ENCODE data around the gene ECM1. TPM values are rescaled to one million over a fixed set of nuclear protein-coding genes. Genes with fewer than 3 reads are reported as not detected.
A peak's percentile ranks its signal among the peaks of the same experiment; 100 is the strongest.

ECM1 gene
- total and polyA plus RNA-seq, 7 donors, result 1.8 to 8.5 (median 3.6) TPM

DNA sequence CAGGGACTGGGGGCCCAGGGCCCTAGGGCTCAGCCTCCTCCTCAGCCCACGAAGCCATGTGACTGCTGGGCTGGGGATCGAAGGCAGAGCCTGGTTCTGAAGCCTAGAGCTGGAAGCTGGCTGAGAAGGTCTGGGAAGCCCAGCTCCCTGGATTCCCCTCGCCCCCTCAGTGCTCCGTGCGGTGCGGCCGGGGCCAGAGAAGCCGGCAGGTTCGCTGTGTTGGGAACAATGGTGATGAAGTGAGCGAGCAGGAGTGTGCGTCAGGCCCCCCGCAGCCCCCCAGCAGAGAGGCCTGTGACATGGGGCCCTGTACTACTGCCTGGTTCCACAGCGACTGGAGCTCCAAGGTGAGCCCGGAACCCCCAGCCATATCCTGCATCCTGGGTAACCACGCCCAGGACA is 50.4 kb downstream of the ECM1 start:
- TF ChIP-seq, protein P1, sequence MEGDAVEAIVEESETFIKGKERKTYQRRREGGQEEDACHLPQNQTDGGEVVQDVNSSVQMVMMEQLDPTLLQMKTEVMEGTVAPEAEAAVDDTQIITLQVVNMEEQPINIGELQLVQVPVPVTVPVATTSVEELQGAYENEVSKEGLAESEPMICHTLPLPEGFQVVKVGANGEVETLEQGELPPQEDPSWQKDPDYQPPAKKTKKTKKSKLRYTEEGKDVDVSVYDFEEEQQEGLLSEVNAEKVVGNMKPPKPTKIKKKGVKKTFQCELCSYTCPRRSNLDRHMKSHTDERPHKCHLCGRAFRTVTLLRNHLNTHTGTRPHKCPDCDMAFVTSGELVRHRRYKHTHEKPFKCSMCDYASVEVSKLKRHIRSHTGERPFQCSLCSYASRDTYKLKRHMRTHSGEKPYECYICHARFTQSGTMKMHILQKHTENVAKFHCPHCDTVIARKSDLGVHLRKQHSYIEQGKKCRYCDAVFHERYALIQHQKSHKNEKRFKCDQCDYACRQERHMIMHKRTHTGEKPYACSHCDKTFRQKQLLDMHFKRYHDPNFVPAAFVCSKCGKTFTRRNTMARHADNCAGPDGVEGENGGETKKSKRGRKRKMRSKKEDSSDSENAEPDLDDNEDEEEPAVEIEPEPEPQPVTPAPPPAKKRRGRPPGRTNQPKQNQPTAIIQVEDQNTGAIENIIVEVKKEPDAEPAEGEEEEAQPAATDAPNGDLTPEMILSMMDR (IDR thresholded peaks at IDR 0.05), result no peak
- H3K27me3 ChIP-seq (ENCODE audit: insufficient read depth in 3 of 3, low read length in 2 of 3), result no peaks in the 10 kb centered on the region
- peak overlapping the region; percentile 18 for H3K4me3 ChIP-seq
- H3K4me1 ChIP-seq, result peaks cover 30% of the 10 kb centered on the region
- no peaks in the 10 kb centered on the region for H3K9me3 ChIP-seq
- intact Hi-C loops (cut with DNase I), result loop anchor here in 1 of 2 donors (5.0 kb wide), 1 partner anchor 91 kb away; no protein-coding TSS in a partner anchor
- peaks cover 0 to 27% of the 10 kb centered on the region in 2 donors for H3K36me3 ChIP-seq (ENCODE audit: insufficient read depth in 1 of 2, low read depth in 1 of 2)
- peak overlapping the region; percentile 100 for H3K27ac ChIP-seq
- DNase-seq (peak in 1 of 2 donors; percentile 54), ATAC-seq (no peak)
- WGBS, 3 donors, result 78 to 84% (median 84%) methylated on average over 15 of the region's 15 CpGs

DNA sequence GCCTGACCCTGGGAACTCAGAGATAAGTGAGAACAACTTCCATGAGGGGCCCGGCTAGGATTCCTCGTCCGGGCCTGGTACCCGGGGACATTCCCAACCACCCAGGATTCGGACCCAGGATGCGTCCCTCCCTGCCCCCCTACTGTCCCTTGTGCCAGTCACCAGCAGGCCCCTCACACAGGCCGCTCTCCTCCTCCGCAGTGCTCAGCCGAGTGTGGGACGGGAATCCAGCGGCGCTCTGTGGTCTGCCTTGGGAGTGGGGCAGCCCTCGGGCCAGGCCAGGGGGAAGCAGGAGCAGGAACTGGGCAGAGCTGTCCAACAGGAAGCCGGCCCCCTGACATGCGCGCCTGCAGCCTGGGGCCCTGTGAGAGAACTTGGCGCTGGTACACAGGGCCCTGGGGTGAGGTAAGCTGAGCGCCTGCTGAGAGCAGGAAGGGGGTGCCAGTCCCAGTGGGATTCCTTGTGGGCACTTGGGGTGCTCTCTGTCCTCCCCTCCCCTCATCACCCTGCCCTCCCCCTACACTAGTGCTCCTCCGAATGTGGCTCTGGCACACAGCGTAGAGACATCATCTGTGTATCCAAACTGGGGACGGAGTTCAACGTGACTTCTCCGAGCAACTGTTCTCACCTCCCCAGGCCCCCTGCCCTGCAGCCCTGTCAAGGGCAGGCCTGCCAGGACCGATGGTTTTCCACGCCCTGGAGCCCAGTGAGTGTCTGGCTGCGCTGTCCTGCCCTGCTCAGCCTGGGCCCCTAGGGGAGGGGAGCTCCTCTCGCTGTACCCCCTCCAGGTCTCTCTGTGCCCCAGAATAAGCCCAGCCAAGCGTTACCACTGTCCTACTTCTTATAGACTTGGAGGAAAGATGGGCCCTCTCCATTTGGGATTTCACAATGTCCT is 51.1 kb downstream of the ECM1 start:
- DNase-seq (peak; percentile 71 to 79), ATAC-seq (no peak)
- intact Hi-C loops (cut with DNase I), result loop anchor here in 1 of 2 donors (5.0 kb wide), 1 partner anchor 92 kb away; no protein-coding TSS in a partner anchor
- peak overlapping the region; percentile 100 for H3K27ac ChIP-seq
- 56 to 71% (median 67%) methylated on average over 28 of the region's 28 CpGs for WGBS, 3 donors
- peak overlapping the region; percentile 18 for H3K4me3 ChIP-seq
- no peaks in the 10 kb centered on the region for H3K9me3 ChIP-seq
- H3K27me3 ChIP-seq (ENCODE audit: insufficient read depth in 3 of 3, low read length in 2 of 3), result no peaks in the 10 kb centered on the region
- H3K4me1 ChIP-seq, result peaks cover 37% of the 10 kb centered on the region
- H3K36me3 ChIP-seq (ENCODE audit: insufficient read depth in 1 of 2, low read depth in 1 of 2), result peaks cover 0 to 27% of the 10 kb centered on the region in 2 donors
- TF ChIP-seq, protein P1 (IDR thresholded peaks at IDR 0.05), result no peak

DNA sequence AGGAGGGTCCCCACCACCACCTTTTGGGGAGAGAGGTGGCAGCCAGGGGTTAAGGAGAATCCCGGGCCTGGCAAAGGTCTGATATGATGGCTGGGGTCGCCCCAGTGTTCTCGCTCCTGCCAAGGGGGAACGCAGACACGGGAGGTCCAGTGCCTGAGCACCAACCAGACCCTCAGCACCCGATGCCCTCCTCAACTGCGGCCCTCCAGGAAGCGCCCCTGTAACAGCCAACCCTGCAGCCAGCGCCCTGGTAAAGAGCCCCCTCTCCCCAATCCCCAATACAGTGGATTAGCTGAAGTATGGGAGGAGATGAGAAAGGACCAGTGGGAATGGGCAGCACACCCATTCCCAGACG is 51.7 kb downstream of the ECM1 start:
- H3K27ac ChIP-seq, result peak overlapping the region; percentile 100
- peaks cover 43% of the 10 kb centered on the region for H3K4me1 ChIP-seq
- no peak for ATAC-seq

DNA sequence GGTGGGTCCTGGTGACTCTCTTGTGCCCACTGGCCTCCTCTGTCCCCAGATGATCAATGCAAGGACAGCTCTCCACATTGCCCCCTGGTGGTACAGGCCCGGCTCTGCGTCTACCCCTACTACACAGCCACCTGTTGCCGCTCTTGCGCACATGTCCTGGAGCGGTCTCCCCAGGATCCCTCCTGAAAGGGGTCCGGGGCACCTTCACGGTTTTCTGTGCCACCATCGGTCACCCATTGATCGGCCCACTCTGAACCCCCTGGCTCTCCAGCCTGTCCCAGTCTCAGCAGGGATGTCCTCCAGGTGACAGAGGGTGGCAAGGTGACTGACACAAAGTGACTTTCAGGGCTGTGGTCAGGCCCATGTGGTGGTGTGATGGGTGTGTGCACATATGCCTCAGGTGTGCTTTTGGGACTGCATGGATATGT is 52.1 kb downstream of the ECM1 start:
- peaks cover 0 to 27% of the 10 kb centered on the region in 2 donors for H3K36me3 ChIP-seq (ENCODE audit: insufficient read depth in 1 of 2, low read depth in 1 of 2)
- DNase-seq (peak; percentile 76 to 89), ATAC-seq (peak; percentile 34 to 57 (median 44))
- H3K4me1 ChIP-seq, result peaks cover 47% of the 10 kb centered on the region
- no peaks in the 10 kb centered on the region for H3K27me3 ChIP-seq (ENCODE audit: insufficient read depth in 3 of 3, low read length in 2 of 3)
- TF ChIP-seq, protein P1 (IDR thresholded peaks at IDR 0.05), result peak; percentile 94
- 7 to 13% (median 9%) methylated on average over 9 of the region's 9 CpGs for WGBS, 3 donors
- H3K9me3 ChIP-seq, result no peaks in the 10 kb centered on the region
- H3K4me3 ChIP-seq, result peak overlapping the region; percentile 71
- H3K27ac ChIP-seq, result peak overlapping the region; percentile 100
- intact Hi-C loops (cut with DNase I), result loop anchor here (2.0 to 10.0 kb wide), 4 partner anchors 19 to 135 kb away; partner anchors contain the start of genes ENSA (in 1 of the 2), GOLPH3L (in 1 of the 2) and MCL1 (in 1 of the 2)

More for the DNA sequence above, 51.7 kb downstream of the ECM1 start:
- Histone ChIP-seq H3K27me3 (ENCODE audit: insufficient read depth in 3 of 3, low read length in 2 of 3) (no peaks in the 10 kb centered on the region), H3K9me3 (no peaks in the 10 kb centered on the region), H3K36me3 (ENCODE audit: insufficient read depth in 1 of 2, low read depth in 1 of 2) (peaks cover 0 to 27% of the 10 kb centered on the region in 2 donors), H3K4me3 (peak overlapping the region; percentile 71)
- DNase-seq, result peak in 1 of 2 donors; percentile 61
- 58 to 71% (median 66%) methylated on average over 10 of the region's 10 CpGs for WGBS, 3 donors
- TF ChIP-seq, protein P1 (IDR thresholded peaks at IDR 0.05), result no peak
- intact Hi-C loops (cut with DNase I), result loop anchor here (2.0 to 10.0 kb wide), 5 partner anchors 19 to 135 kb away; partner anchors contain the start of genes ENSA (in 1 of the 2), GOLPH3L (in 1 of the 2) and MCL1 (in 1 of the 2)
